HepG2 (cell line): Measurements from ENCODE around the gene PSD4. TPM values are rescaled to one million over a fixed set of nuclear protein-coding genes. Genes with fewer than 3 reads are reported as not detected.

Experiments
- AHDC1 ChIP-seq: sonication (generic); formaldehyde crosslinking; IDR thresholded peaks from 2 replicates; pipeline ENCODE4 v1.5.1; 2020; ENCODE audit warnings: mild to moderate bottlenecking, missing genetic modification reagents, borderline replicate concordance
- CREB1 ChIP-seq, 2 experiments: fragments of 450-650 bp in 1 of 2; IDR thresholded peaks; 2 replicates each; pipeline ENCODE4 v1.6.1; 2016 to 2017; ENCODE audit warnings: control low read depth in 1 of 2, mild to moderate bottlenecking in 1 of 2, missing compliant biosample characterization in 1 of 2, missing genetic modification characterization in 1 of 2
- DRAP1 ChIP-seq: IDR thresholded peaks from 2 replicates; pipeline ENCODE4 v1.6.1; 2016; ENCODE audit warnings: missing genetic modification reagents, missing compliant biosample characterization
- EEA1 ChIP-seq: sonication (generic); formaldehyde crosslinking; IDR thresholded peaks from 2 replicates; pipeline ENCODE4 v1.5.1; 2020; ENCODE audit warnings: mild to moderate bottlenecking, missing genetic modification reagents, borderline replicate concordance
- FOXJ3 ChIP-seq: sonication (generic); formaldehyde crosslinking; IDR thresholded peaks from 2 replicates; pipeline ENCODE4 v1.4.0; 2020; ENCODE audit warnings: missing genetic modification reagents, mild to moderate bottlenecking, borderline replicate concordance
- POGK ChIP-seq: sonication (generic); formaldehyde crosslinking; conservative IDR thresholded peaks from 2 replicates; pipeline ENCODE4 v1.8.0; 2022; ENCODE audit warnings: mild to moderate bottlenecking, moderate library complexity, missing genetic modification reagents
- RCOR2 ChIP-seq: IDR thresholded peaks from 2 replicates; pipeline ENCODE4 v1.6.1; 2016; ENCODE audit warnings: missing biosample characterization, missing genetic modification reagents
- TIGD3 ChIP-seq: sonication (generic); formaldehyde crosslinking; IDR thresholded peaks from 2 replicates; pipeline ENCODE4 v1.5.1; 2020; ENCODE audit warnings: mild to moderate bottlenecking, missing genetic modification reagents, borderline replicate concordance
- ZKSCAN5 ChIP-seq: sonication (generic); formaldehyde crosslinking; IDR thresholded peaks from 2 replicates; pipeline ENCODE4 v1.5.1; 2020; ENCODE audit warnings: mild to moderate bottlenecking, missing genetic modification reagents
- ZNF281 ChIP-seq: sonication (generic); formaldehyde crosslinking; IDR thresholded peaks from 2 replicates; pipeline ENCODE4 v1.4.0; 2020; ENCODE audit warnings: missing genetic modification reagents, borderline replicate concordance
- ZNF331 ChIP-seq: sonication (generic); formaldehyde crosslinking; IDR thresholded peaks from 2 replicates; pipeline ENCODE4 v1.4.0; 2020; ENCODE audit warnings: missing genetic modification reagents
- ZNF354B ChIP-seq: sonication (generic); formaldehyde crosslinking; IDR thresholded peaks from 2 replicates; pipeline ENCODE4 v1.8.0; 2022; ENCODE audit warnings: mild to moderate bottlenecking, missing genetic modification reagents
- ZNF550 ChIP-seq: sonication (generic); formaldehyde crosslinking; IDR thresholded peaks from 2 replicates; pipeline ENCODE4 v1.4.0; 2020; ENCODE audit warnings: mild to moderate bottlenecking, missing genetic modification reagents, borderline replicate concordance
- ZNF724P ChIP-seq: sonication (generic); formaldehyde crosslinking; IDR thresholded peaks from 2 replicates; pipeline ENCODE4 v1.8.0; 2022; ENCODE audit warnings: missing genetic modification reagents, borderline replicate concordance
- polyA plus RNA-seq, 8 experiments: library from polyadenylated mRNA; depleted of rRNA in 3 of 8; stranded (reverse) in 7 of 8; unstranded in 1 of 8; fragments of >200 nt; fragmentation: Illumina TruSeq in 4 of 8; extraction: Trizol in 4 of 8; gene quantifications; 2 replicates each; pipeline versions ENCODE4 v1.2.1 to v1.2.3, GENCODE V29; 2011 to 2016; ENCODE audit warnings: low read depth in 4 of 8, missing spikeins in 1 of 8, mixed read lengths in 1 of 8; ENCODE audit not compliant: insufficient read depth in 1 of 8
- total RNA-seq, 5 experiments: library from RNA; depleted of rRNA; stranded (reverse); fragments of >200 nt; fragmentation: Illumina TruSeq; extraction: Trizol; gene quantifications; 2 replicates each; pipeline ENCODE4 v1.2.3, GENCODE V29; 2016; ENCODE audit warnings: low read depth in 1 of 5

PSD4 gene
- total and polyA plus RNA-seq, 2 of the 13 experiments (the other 11 are each of a cell fraction or from before 2014, with no cell fraction given): 5.8 to 9.4 TPM

GRCh38 chr2:113164930-113165585 lies 8.7 kb upstream of the PSD4 start (continued):
- no peak for TF ChIP-seq POGK
- TF ChIP-seq AHDC1 (CRISPR knock-in tag): peak; percentile 24; the same call in 1 of the 2 replicates
- TF ChIP-seq ZNF281 (CRISPR knock-in tag): no peak
- 0 out of 2 replicates have a peak, but pooled peaks have one; percentile 47 for TF ChIP-seq ZNF724P
- no peak for TF ChIP-seq CREB1 (IDR thresholded peaks at IDR 0.05)
- TF ChIP-seq CREB1 (CRISPR knock-in tag; IDR thresholded peaks at IDR 0.05): peak; percentile 46; the same call in 1 of the 2 replicates
- TF ChIP-seq ZNF550: no peak
- TF ChIP-seq ZNF331 (CRISPR knock-in tag): no peak; the same call in 1 of the 2 replicates
- TF ChIP-seq ZNF354B (CRISPR knock-in tag): no peak
- 0 out of 2 replicates have a peak, but pooled peaks have one; percentile 38 for TF ChIP-seq FOXJ3 (CRISPR knock-in tag)
- TF ChIP-seq RCOR2 (CRISPR knock-in tag): peak; percentile 48; the same call in 1 of the 2 replicates
- TF ChIP-seq DRAP1: peak; percentile 34; the same call in 1 of the 2 replicates
- no peak for TF ChIP-seq TIGD3 (CRISPR knock-in tag)
- no peak for TF ChIP-seq EEA1
- TF ChIP-seq ZKSCAN5 (CRISPR knock-in tag): no peak
